ENCODE data around the gene DOHH. TPM values are rescaled to one million over a fixed set of nuclear protein-coding genes. Genes with fewer than 3 reads are reported as not detected.
A peak's percentile ranks its signal among the peaks of the same experiment; 100 is the strongest.

DOHH gene
- total and polyA plus RNA-seq, 7 donors: 7.2 to 22.5 (median 16.9) TPM

GRCh38 chr19:3480383-3481091 lies 19.9 kb downstream of the DOHH start, which contains the start of gene SMIM24:
TSS of gene SMIM24 (minus strand) at chr19:3480525. CDS start at chr19:3480463, 62 bp downstream.
- Histone ChIP-seq H3K4me1 (no peaks in the 10 kb centered on the region), H3K27me3 (peaks cover 20 to 67% (median 48%) of the 10 kb centered on the region in 3 donors), H3K4me3 (no peak within 1 kb of the TSS), H3K36me3 (no peaks in the 10 kb centered on the region), H3K27ac (no peak within 1 kb of the TSS), H3K9me3 (no peaks in the 10 kb centered on the region)
- intact Hi-C loops (cut with DNase I): no loop called here
- no peak for DNase-seq
- TF ChIP-seq POLR2A (IDR thresholded peaks at IDR 0.05) (peak in 1 of 2 donors; percentile 10), POLR2AphosphoS5 (IDR thresholded peaks at IDR 0.05) (no peak), CTCF (IDR thresholded peaks at IDR 0.05) (no peak), EP300 (IDR thresholded peaks at IDR 0.05) (no peak)
- 20 to 47% methylated on average over 27 of the region's 27 CpGs for WGBS, 2 donors

DNA sequence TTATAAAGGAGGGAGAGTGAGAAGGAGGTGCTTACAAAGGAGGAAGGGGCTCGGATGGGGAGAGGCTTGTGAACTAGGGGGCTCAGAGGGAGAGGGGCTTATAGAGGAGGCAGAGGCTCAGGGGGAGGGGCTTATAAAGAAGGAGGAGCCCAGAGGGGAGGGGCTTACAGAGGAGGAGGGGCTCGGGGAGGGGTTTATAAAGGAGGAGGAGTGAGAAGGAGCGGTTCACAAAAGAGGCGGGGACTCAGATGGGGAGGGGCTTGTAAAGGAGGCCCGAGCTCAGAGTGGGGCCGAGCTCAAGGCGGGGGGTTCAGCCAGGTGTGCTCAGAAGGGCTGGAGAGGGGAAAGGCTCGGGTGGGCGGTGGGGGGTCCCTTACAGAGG lies 20.6 kb downstream of the DOHH start:
- no peaks in the 10 kb centered on the region for H3K4me1 ChIP-seq
- WGBS, 2 donors: 19 to 51% methylated on average over 9 of the region's 9 CpGs
- H3K9me3 ChIP-seq: no peaks in the 10 kb centered on the region
- TF ChIP-seq POLR2A (IDR thresholded peaks at IDR 0.05): no peak
- no peak for TF ChIP-seq POLR2AphosphoS5 (IDR thresholded peaks at IDR 0.05)
- no peak for TF ChIP-seq CTCF (IDR thresholded peaks at IDR 0.05)
- no peak for TF ChIP-seq EP300 (IDR thresholded peaks at IDR 0.05)
- no peak overlapping the region for H3K4me3 ChIP-seq
- H3K36me3 ChIP-seq: no peaks in the 10 kb centered on the region
- no peak for DNase-seq
- H3K27ac ChIP-seq: no peak overlapping the region
- peaks cover 20 to 61% (median 48%) of the 10 kb centered on the region in 3 donors for H3K27me3 ChIP-seq
- intact Hi-C loops (cut with DNase I): no loop called here

DNA sequence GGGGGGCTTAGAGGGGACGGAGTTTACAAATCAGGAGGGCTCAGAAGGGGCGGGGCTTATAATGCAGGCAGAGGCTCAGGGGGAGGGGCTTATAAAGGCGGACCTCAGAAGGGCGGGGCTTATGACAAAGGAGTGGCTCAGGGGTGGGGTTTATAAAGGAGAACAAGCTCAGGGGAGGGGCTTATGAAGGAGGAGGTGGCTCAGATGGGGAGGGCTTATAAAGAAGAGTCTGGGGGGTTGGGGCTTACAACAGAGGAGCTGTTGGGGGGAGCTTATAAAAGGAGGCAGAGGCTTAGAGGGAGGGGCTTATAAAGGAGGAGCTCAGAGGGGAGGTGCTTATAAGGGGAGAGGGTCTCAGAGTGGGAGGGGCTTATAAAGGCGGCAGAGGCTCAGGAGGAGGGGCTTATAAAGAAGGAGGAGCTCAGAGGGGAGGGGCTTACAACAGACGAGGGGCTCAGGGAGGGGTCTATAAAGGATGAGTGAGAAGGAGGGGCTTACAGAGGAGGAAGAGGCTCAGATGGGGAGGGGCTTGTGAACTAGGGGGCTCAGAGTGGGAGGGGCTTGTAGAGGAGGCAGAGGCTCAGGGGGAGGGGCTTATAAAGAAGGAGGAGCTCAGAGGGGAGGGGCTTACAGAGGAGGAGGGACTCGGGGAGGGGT lies 21.2 kb downstream of the DOHH start:
- H3K4me3 ChIP-seq: no peak overlapping the region
- H3K4me1 ChIP-seq: no peaks in the 10 kb centered on the region
- H3K27ac ChIP-seq: no peak overlapping the region
- intact Hi-C loops (cut with DNase I): no loop called here
- TF ChIP-seq POLR2AphosphoS5 (IDR thresholded peaks at IDR 0.05): no peak
- no peak for TF ChIP-seq CTCF (IDR thresholded peaks at IDR 0.05)
- TF ChIP-seq POLR2A (IDR thresholded peaks at IDR 0.05): no peak
- no peak for TF ChIP-seq EP300 (IDR thresholded peaks at IDR 0.05)
- WGBS, 2 donors: 29 to 33% methylated on average over 7 of the region's 7 CpGs
- no peaks in the 10 kb centered on the region for H3K36me3 ChIP-seq
- H3K9me3 ChIP-seq: no peaks in the 10 kb centered on the region
- peaks cover 20 to 58% (median 52%) of the 10 kb centered on the region in 3 donors for H3K27me3 ChIP-seq
- DNase-seq: no peak

DNA sequence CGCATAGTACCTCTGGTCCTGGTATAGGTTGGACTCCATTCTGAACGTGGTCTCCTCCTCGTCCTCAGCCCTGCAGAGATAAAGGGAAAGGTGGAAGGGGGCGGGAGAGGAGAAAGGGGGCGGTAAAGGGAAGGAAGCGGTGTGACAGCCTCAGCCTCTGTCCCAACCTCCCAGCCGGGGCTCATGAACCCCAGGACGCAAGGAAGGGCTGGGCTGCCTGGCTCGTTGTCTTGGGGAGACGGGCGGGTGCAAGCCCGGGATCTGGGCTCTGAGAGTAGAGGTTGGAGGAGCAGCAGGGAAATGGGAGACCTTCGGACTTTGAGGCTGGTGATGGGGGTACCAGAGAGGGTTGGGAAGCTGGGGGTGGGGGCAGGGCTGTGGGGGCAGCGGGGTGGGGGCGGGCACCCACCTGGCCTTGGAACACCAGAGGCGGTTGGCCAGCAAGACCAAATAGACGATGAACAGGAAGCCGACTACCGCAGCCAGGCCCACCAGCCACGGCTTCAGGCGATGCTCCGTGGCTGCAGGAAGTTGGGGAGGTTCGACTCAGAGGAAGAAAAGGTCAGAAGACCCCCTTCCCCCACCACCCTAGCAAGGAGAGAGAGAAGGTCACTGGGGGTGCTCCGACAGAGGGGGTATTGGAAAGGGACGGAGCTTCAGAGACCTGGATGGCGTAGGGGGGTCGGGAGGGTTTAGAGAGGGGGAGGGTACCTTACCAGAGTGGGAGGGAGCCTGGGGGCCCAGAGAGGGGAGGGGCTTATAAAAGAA lies 21.9 kb downstream of the DOHH start:
- Histone ChIP-seq H3K4me1 (no peaks in the 10 kb centered on the region), H3K27me3 (peaks cover 20 to 55% (median 49%) of the 10 kb centered on the region in 3 donors), H3K4me3 (no peak overlapping the region), H3K27ac (no peak overlapping the region), H3K9me3 (no peaks in the 10 kb centered on the region), H3K36me3 (no peaks in the 10 kb centered on the region)
- no peak for DNase-seq
- intact Hi-C loops (cut with DNase I): no loop called here
- TF ChIP-seq CTCF (IDR thresholded peaks at IDR 0.05): no peak
- no peak for TF ChIP-seq POLR2AphosphoS5 (IDR thresholded peaks at IDR 0.05)
- TF ChIP-seq EP300 (IDR thresholded peaks at IDR 0.05): no peak
- no peak for TF ChIP-seq POLR2A (IDR thresholded peaks at IDR 0.05)
- WGBS, 2 donors: 26 to 72% methylated on average over 27 of the region's 27 CpGs

Measured in sigmoid colon (tissue), 7 donors.